Left colon (tissue), 2 donors: ENCODE data around the gene GLUL. TPM values are rescaled to one million over a fixed set of nuclear protein-coding genes. Genes with fewer than 3 reads are reported as not detected.
"Not testable (repeated sequence)": the region's sequence is repeated elsewhere in the genome, so short reads cannot be mapped to it uniquely, and the experiment has no call there.

Source experiments
- ATAC-seq: fragments of 200-7000 bp; cut with Tn5 transposase; one replicate; pipeline ENCODE4 v1.9.1; 2020; ENCODE audit warnings: mild to moderate bottlenecking, moderate library complexity
- DNase-seq, 2 donors: peaks; one replicate each; pipeline ENCODE4 v3.0.0-alpha.2; 2020
- intact Hi-C, 2 donors: fragments of 100-400 bp; cut with DNase I in 1 of 2; cut with micrococcal nuclease in 1 of 2; formaldehyde crosslinking; loops; one replicate each; pipeline versions ENCODE4 v1.11.2 to v1.14.0; 2022; cut with DNase I, micrococcal nuclease
- total RNA-seq, 2 donors: library from RNA; stranded (reverse); fragmentation: NEBNext Ultra II Directional; extraction: Animal tissue kit (Norgen Biotek cat#: 25700); gene quantifications; one replicate each; pipeline ENCODE4 v1.2.1, GENCODE V29; 2021
- donor health status: DM: no; HTN: no; CAD: no.
- donor health status: DM: yes; HTN: yes; CAD: no.

The GLUL gene
- total RNA-seq, 2 donors from 2014 or later: 436 to 776 TPM

- ATAC-seq (no peak), DNase-seq (no peak)
Observed at GRCh38 chr1:182337736-182338571, 53.6 kb downstream of the GLUL start.

GRCh38 chr1:182335771-182336566 is 55.6 kb downstream of the GLUL start:
- ATAC-seq: no peak
- intact Hi-C loops: no loop called here

More at GRCh38 chr1:182337736-182338571, 53.6 kb downstream of the GLUL start:
- intact Hi-C loops: no loop called here

GRCh38 chr1:182333071-182333571 is 58.5 kb downstream of the GLUL start:
- DNase-seq, ATAC-seq, intact Hi-C loops: not testable (repeated sequence)

More at GRCh38 chr1:182335771-182336566, 55.6 kb downstream of the GLUL start:
- no peak for DNase-seq

GRCh38 chr1:182332261-182333060 is 59.1 kb downstream of the GLUL start:
- intact Hi-C loops: no loop called here
- DNase-seq (no peak), ATAC-seq (no peak)

Other genes starting within 250 kb of the GLUL start
- not detected for gene TEDDM1, start 8.9 kb upstream of the GLUL start, total RNA-seq
- not detected for gene RGSL1, start 58.4 kb upstream of the GLUL start, total RNA-seq
- 10 to 100 TPM; 13.2 to 22.3 TPM for gene RNASEL, start 197.5 kb upstream of the GLUL start, total RNA-seq
- 1 to 10 TPM in 1 of 2 donors, under 1 TPM in 1; 0.64 to 1.1 TPM for gene RGS16, start 212.6 kb upstream of the GLUL start, total RNA-seq